Fibroblast of pulmonary artery (primary cell): ENCODE data around the gene SHANK3.
A peak's percentile ranks its signal among the peaks of the same experiment; 100 is the strongest.
"Not testable (repeated sequence)": the region's sequence is repeated elsewhere in the genome, so short reads cannot be mapped to it uniquely, and the experiment has no call there.

Experiments
- DNase-seq: peaks from one replicate; pipeline ENCODE4 v3.0.0-alpha.2; 2010; ENCODE audit warnings: low read depth
- H3K4me3 ChIP-seq: replicated peaks from 2 replicates; pipeline ENCODE4 v1.5.1; 2011; ENCODE audit warnings: low read depth, mild to moderate bottlenecking, control low read depth, low read length, moderate library complexity
- TF ChIP-seq, protein P1 (sequence below): IDR thresholded peaks from 2 replicates; pipeline ENCODE4 v1.5.1; 2011; ENCODE audit warnings: mild to moderate bottlenecking, control low read depth, low read length, inconsistent platforms; ENCODE audit errors: missing control alignments

Gene SHANK3

DNA sequence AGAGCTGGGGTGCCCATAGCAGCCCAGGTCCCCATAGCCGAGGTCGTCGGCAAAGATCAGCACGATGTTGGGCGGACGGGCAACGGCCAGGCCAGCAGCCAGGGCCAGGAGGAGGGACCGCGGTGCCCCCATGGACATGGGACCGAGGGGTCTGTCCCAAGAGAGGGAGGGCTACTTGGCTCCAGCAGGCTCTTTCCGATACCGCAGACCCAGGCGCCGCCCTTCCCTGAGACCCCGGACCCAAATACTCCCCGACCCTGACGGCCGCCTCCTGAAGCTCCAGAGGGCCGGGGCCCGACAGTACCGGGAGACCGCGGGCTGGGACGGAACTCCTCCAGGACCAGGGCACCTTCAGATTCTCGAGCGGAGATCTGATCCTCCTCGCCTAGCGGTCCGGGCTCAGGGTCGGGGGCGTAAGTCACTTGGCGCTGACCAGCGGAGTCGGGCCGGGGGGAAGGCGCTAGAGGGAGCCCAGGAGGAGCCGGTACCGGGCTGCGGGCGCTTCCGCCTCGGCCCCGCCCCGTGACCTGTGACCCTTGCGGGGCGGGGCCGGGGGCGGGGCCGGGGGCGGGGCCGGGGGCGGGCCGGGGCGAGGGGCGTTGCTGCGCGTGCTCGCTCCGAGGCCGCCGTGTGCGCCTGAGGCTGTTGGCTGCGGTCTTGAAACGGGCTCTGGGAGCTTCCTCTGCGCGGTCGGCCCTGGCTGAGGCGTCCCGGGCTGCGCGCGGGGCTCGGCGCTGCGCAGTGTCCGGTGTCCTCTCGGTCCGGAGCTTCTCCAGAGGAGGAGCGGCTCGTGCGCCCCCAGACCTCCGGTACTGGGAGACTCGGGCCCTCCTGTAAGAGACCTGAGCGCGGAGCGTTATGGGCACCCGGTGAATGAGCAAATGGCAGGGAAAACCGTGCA, 44.7 kb upstream of the SHANK3 start, which contains the start of gene ARSA:
Gene ARSA, minus strand, starts transcription at position 511 of the 901 bp plus-strand sequence. Its CDS starts 373 bp downstream, at position 138.
- TF ChIP-seq, protein P1, sequence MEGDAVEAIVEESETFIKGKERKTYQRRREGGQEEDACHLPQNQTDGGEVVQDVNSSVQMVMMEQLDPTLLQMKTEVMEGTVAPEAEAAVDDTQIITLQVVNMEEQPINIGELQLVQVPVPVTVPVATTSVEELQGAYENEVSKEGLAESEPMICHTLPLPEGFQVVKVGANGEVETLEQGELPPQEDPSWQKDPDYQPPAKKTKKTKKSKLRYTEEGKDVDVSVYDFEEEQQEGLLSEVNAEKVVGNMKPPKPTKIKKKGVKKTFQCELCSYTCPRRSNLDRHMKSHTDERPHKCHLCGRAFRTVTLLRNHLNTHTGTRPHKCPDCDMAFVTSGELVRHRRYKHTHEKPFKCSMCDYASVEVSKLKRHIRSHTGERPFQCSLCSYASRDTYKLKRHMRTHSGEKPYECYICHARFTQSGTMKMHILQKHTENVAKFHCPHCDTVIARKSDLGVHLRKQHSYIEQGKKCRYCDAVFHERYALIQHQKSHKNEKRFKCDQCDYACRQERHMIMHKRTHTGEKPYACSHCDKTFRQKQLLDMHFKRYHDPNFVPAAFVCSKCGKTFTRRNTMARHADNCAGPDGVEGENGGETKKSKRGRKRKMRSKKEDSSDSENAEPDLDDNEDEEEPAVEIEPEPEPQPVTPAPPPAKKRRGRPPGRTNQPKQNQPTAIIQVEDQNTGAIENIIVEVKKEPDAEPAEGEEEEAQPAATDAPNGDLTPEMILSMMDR = peak; percentile 22
- DNase-seq = peak; percentile 83
- peak within 1 kb of the TSS; percentile 89 for H3K4me3 ChIP-seq

DNA sequence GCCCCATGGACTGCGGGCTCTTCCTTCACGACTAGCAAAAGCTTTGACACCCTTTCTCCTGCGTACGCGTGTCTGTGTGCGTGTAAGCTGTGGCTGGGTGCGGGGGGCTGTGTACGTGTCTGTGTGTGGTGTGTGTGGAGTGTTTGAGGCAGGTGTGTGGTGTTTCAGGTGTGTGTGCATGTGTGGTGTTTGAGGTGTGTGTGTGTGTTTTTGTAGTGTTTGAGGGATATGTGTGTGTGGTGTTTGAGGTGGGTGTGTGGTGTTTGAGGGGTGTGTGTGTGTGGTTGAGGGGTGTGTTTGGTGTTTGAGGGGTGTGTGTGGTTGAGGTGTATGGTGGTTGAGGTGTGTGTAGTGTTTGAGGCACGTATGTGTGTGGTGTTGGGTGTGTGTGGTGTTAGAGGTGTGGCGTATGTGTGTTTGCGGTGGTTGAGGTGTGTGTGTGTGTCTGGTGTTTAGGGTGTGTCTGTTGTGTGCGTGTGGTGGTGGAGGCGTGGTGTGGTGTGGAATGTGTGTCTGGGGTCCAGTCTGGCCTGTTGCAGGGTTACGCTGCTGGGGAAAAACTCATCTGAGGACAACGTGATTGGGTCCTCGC, 44.0 kb upstream of the SHANK3 start:
- no peak for DNase-seq
- TF ChIP-seq, protein P1 = no peak
- peak overlapping the region; percentile 89 for H3K4me3 ChIP-seq

DNA sequence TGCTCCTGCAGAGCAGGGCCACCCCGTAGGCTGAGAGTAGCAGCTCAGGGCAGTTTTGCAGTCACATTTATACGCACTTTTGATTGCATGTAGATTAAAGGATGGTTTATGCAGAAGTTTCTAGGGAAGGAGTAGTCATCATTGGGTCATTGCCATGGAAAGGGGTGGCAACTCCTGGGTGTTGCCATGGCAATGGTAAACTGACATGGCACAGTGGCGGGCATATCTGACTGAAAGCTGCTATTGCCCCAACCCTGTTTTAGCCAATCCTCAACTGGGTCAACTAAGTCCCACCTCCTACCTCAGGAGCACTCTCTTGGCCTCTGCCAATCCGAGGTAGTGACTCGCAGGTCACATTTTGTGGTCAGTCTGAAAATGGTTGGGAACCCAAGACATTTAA, 42.2 kb upstream of the SHANK3 start:
- H3K4me3 ChIP-seq = no peak overlapping the region
- TF ChIP-seq, protein P1 = no peak
- DNase-seq = no peak

DNA sequence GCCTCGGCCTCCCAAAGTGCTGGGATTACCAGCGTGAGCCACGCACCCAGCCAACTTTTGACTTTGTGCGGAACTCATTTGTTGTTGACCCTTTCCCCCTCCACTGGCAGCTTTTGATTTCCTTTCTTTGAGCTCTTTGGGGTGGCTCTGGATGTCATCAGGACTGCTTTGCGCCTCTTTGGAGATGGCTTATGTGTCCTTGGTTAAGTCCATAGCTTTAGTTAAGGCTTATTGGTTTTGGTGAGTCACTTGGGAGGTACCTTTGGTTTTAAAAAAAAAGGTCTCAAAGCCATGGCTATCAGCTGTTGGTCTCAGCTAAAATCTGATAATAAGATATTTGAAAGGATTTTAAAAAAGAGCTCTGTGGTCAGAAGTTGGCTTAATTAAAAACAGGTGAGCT, 39.5 kb upstream of the SHANK3 start:
- TF ChIP-seq, protein P1 = no peak
- no peak overlapping the region for H3K4me3 ChIP-seq
- DNase-seq = no peak

DNA sequence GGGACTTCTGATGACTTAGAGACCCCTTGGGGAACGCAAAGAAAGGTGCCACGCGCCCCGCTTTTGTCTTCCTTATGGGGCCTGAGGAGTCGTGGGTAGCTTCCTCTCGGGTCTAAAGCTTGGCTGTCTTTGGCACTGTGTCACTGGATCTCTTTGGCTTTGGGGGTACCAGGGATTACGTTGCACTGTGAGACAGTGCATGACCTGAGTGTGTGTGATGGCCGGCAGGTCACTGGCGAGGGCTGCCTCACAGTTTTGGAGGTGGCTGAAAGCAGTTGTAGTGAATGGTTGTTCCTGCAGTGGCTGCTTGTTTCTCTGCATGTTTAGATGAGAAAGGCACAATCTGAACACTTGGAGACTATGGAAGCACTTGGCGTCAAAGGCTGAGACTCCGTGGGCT, 38.9 kb upstream of the SHANK3 start:
- TF ChIP-seq, protein P1 = no peak
- DNase-seq = no peak
- H3K4me3 ChIP-seq = no peak overlapping the region

DNA sequence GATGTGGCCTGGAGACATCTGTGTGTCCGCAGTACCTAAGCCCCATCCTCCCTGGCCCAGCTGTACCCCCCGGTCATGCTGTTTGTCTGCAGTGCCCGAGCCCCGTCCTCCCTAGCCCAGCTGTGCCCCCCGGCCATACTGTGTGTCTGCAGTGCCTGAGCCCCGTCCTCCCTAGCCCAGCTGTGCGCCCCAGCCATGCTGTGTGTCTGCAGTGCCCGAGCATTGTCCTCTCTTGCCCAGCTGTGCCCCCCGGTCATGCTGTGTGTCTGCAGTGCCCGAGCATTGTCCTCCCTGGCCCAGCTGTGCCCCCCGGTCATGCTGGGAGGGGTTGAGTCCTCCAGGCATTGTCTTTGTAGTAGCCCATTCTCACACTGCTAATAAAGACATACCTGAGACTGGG, 37.0 kb upstream of the SHANK3 start:
- no peak for DNase-seq
- no peak overlapping the region for H3K4me3 ChIP-seq
- TF ChIP-seq, protein P1 = no peak

DNA sequence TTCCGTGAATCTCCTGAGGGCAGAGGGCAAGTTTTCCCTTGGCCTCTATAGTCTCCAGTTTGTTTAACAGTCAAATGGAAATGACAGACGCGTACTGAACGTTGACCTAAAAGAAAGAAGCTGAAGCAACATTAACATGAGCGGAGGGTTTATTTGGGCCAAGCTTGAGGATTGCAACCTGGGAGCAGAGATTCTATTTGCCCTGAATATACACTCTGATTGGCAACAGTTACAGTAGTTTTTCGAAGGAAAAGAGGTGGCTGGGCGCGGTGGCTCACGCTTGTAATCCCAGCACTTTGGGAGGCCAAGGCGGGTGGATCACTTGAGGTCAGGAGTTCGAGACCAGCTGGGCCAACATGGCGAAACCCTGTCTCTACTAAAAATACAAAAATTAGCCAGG, 32.3 kb upstream of the SHANK3 start:
- DNase-seq, H3K4me3 ChIP-seq: not testable (repeated sequence)
